ENCODE results near the gene EFCAB9.
"Not testable (repeated sequence)": the region's sequence is repeated elsewhere in the genome, so short reads cannot be mapped to it uniquely, and the experiment has no call there.

The EFCAB9 gene

GRCh38 chr5:172188893-172189692 lies 4.9 kb upstream of the EFCAB9 start:
- DNase-seq, result peak; percentile 15

GRCh38 chr5:172189693-172190296 lies 4.2 kb upstream of the EFCAB9 start:
- DNase-seq, result no peak

DNA sequence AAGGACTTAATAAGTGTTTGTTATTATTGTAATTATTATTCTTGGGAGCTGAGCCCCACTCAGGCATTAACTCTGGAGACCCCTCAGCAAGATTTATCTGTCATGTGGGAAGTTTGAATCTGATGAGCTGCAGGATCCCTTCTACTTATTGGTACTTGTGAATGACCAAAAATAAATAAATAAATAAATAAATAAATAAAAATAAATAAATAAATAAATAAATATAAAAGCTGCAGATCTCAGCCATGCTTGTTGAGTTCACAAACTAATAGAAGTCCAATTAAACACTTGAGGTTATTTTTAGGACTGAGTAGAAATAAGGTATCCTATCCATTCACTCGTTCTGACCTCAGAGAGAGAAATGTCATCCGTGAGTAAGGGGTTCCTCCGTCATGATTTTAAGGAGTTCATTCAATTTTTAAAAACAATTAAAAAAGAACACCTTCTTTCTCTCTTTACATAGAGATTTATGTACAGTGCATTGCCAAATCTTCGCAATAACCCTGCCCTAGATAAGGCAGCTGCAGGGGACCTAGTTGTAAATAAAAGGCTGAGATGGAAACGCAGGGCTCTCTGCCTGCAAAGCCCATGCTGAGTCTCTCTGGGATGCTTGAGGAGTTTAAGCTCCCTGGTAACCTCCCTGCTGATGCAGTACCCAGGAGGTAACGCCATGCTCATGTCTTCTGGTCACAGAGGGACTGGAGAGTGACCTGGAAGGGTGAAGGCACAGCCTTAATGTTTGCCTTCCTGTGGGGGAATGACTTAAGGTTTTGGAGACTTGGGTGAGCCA lies 1.2 kb downstream of the EFCAB9 start:
- DNase-seq, result no peak

DNA sequence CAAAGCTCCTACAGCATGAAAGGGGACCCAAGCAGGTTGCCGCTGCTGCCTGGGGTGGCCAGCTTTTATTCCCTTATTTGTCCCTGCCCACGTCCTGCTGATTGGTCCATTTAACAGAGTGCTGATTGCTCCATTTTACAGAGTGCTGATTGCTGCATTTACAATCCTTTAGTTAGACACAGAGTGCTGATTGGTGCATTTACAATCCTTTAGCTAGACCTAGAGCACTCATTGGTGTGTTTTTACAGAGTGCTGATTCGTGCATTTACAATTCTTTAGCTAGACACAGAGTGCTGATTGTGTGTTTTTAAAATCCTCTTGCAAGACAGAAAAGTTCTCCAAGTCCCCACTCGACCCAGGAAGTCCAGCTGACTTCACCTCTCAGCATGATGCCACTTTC lies 3.8 kb downstream of the EFCAB9 start:
- not testable (repeated sequence) for DNase-seq

- no peak for DNase-seq
Measured at GRCh38 chr5:172199446-172199845, 5.5 kb downstream of the EFCAB9 start.

- DNase-seq, result no peak
Measured at GRCh38 chr5:172200476-172200875, 6.5 kb downstream of the EFCAB9 start.

DNA sequence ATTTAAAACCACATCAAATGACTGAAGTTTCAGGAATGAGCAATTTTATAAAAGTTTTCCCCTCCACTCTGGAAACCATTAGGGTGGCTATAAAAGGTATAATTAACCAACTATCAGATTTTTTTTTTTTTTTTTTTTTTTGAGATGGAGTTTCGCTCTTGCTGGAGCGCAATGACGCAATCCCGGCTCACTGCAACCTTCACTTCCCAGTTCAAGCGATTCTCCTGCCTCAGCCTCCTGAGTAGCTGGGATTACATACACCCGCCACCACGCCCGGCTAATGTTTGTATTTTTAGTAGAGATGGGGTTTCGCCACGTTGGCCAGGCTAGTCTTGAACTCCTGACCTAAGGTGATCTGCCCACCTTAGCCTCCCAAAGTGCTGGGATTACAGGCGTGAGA lies 12.0 kb downstream of the EFCAB9 start:
- not testable (repeated sequence) for DNase-seq

DNA sequence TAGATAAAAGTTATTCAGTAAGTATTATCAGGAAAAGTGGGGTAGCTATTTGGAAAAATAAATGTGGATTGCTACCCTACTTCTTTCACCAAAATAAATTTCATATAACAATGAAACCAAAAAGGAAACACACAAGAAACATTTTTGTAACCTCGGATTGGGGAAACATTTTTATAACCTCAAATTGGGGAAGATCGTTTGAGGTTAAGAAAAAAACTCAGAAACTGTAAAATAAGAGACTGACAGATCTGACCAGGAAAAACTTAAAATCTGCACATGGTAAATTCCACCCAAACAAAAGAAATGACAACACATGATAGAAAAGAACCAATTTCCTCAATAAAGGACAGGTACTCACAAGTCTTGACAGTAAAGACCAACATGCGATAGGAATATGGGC lies 13.5 kb downstream of the EFCAB9 start:
- DNase-seq, result no peak

DNA sequence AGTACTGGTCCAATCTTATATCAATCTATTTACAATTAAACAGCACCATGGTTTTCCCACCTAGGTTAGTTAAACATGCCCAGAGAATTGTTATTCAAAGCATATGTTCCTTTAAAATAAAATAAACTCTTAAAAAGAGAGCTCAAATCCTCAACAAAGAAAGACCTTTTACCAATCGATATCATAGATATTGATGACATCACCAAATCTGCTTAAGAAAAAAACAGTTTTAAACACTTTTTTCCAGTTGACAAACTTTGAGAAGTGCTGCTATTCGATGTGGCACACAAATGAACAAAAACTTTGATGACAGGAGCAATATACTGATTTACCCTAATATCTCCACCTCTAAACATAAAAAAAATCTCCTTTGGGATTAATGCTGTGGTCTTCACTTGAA lies 15.7 kb downstream of the EFCAB9 start:
- DNase-seq, result no peak

- no peak for DNase-seq
Measured at GRCh38 chr5:172211676-172212075, 17.7 kb downstream of the EFCAB9 start.

DNA sequence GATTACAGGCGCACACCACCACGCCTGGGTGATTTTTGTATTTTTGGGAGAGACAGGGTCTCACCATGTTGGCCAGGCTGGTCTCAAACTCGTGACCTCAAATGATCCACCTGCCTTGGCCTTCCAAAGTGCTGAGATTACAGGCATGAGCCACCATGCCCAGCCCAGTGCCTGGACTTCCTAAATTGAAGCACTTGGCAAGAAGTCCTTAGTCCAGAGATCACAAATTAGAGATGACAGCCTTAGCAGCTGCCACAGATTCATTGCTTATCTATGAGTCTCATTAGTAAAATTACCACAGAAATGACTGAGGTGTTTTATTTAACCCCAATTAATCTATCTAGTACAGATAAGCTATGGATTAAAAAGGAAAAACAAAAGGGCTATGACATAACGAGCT lies 19.2 kb downstream of the EFCAB9 start:
- DNase-seq, result no peak

- no peak for DNase-seq
Measured at GRCh38 chr5:172216345-172216744, 22.4 kb downstream of the EFCAB9 start.

- no peak for DNase-seq
Measured at GRCh38 chr5:172219296-172219695, 25.3 kb downstream of the EFCAB9 start.

GRCh38 chr5:172223901-172224873 lies 30.2 kb downstream of the EFCAB9 start:
- no peak for DNase-seq

GRCh38 chr5:172224996-172225395 lies 31.0 kb downstream of the EFCAB9 start:
- DNase-seq, result no peak

DNA sequence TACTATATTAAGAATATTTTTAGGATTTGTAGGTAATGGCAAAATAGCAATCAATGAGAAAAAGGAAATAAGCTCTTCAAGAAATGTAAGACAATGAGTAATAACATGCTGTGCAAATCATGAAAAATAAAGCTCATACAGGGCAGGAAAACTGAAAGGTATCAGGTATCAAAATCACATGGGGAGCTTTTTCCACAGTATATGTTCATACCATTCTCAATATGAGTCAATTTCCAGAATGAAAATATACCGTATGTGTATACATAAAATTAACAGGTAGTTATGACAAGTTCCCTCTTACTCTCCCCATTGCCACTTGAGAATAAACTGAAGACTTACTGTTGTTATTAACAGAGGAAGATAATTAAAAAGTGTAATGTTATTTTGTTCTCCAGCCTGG lies 35.9 kb downstream of the EFCAB9 start:
- DNase-seq, result no peak

- DNase-seq, result no peak
Measured at GRCh38 chr5:172234031-172234430, 40.1 kb downstream of the EFCAB9 start.

- DNase-seq, result no peak
Measured at GRCh38 chr5:172235132-172235780, 41.3 kb downstream of the EFCAB9 start.

- DNase-seq, result no peak
Measured at GRCh38 chr5:172235827-172236736, 42.1 kb downstream of the EFCAB9 start.

- no peak for DNase-seq
Measured at GRCh38 chr5:172238334-172238733, 44.4 kb downstream of the EFCAB9 start.

GRCh38 chr5:172243302-172243701 lies 49.3 kb downstream of the EFCAB9 start:
- no peak for DNase-seq
